Measurements from ENCODE around the gene VGLL2. TPM values are rescaled to one million over a fixed set of nuclear protein-coding genes. Genes with fewer than 3 reads are reported as not detected.
"Not testable (repeated sequence)": the region's sequence is repeated elsewhere in the genome, so short reads cannot be mapped to it uniquely, and the experiment has no call there.

The VGLL2 gene
- total RNA-seq, result not detected in 2 replicates

GRCh38 chr6:117265410-117266256 lies at the start of gene VGLL2:
Gene VGLL2 (plus strand): TSS chr6:117265558. CDS start chr6:117265764, 206 bp downstream.
- DNase-seq (ENCODE audit: low read depth in 2 of 2), result peak; percentile 21 to 54

- no peak for DNase-seq (ENCODE audit: low read depth in 2 of 2)
Observed at GRCh38 chr6:117222861-117223260, 42.5 kb upstream of the VGLL2 start.

GRCh38 chr6:117226778-117227177 lies 38.6 kb upstream of the VGLL2 start:
- no peak for DNase-seq (ENCODE audit: low read depth in 2 of 2)

- DNase-seq (ENCODE audit: low read depth in 2 of 2), result no peak
Observed at GRCh38 chr6:117227245-117227962, 38.0 kb upstream of the VGLL2 start.

GRCh38 chr6:117228202-117228601 lies 37.2 kb upstream of the VGLL2 start:
- DNase-seq (ENCODE audit: low read depth in 2 of 2), result no peak

GRCh38 chr6:117229870-117230269 lies 35.5 kb upstream of the VGLL2 start:
- DNase-seq (ENCODE audit: low read depth in 2 of 2), result no peak

- no peak for DNase-seq (ENCODE audit: low read depth in 2 of 2)
Observed at GRCh38 chr6:117231466-117231865, 33.9 kb upstream of the VGLL2 start.

GRCh38 chr6:117232196-117232595 lies 33.2 kb upstream of the VGLL2 start:
- no peak for DNase-seq (ENCODE audit: low read depth in 2 of 2)

GRCh38 chr6:117233145-117233544 lies 32.2 kb upstream of the VGLL2 start:
- no peak for DNase-seq (ENCODE audit: low read depth in 2 of 2)

- DNase-seq (ENCODE audit: low read depth in 2 of 2), result peak in 1 of 2 donors; percentile 3
Observed at GRCh38 chr6:117237561-117237960, 27.8 kb upstream of the VGLL2 start.

- not testable (repeated sequence) for DNase-seq (ENCODE audit: low read depth in 2 of 2)
Observed at GRCh38 chr6:117244571-117244970, 20.8 kb upstream of the VGLL2 start.

GRCh38 chr6:117244979-117245378 lies 20.4 kb upstream of the VGLL2 start:
- DNase-seq (ENCODE audit: low read depth in 2 of 2), result not testable (repeated sequence)

GRCh38 chr6:117253785-117254184 lies 11.6 kb upstream of the VGLL2 start:
- no peak for DNase-seq (ENCODE audit: low read depth in 2 of 2)

GRCh38 chr6:117262799-117263198 lies 2.6 kb upstream of the VGLL2 start:
- no peak for DNase-seq (ENCODE audit: low read depth in 2 of 2)

- DNase-seq (ENCODE audit: low read depth in 2 of 2), result no peak
Observed at GRCh38 chr6:117263353-117263927, 1.9 kb upstream of the VGLL2 start.

- no peak for DNase-seq (ENCODE audit: low read depth in 2 of 2)
Observed at GRCh38 chr6:117264369-117264691, 1.0 kb upstream of the VGLL2 start.

- no peak for DNase-seq (ENCODE audit: low read depth in 2 of 2)
Observed at GRCh38 chr6:117264692-117265409, 507 bp upstream of the VGLL2 start.

- no peak for DNase-seq (ENCODE audit: low read depth in 2 of 2)
Observed at GRCh38 chr6:117266257-117267053, 1.1 kb downstream of the VGLL2 start.

- DNase-seq (ENCODE audit: low read depth in 2 of 2), result no peak
Observed at GRCh38 chr6:117267054-117267347, 1.6 kb downstream of the VGLL2 start.

GRCh38 chr6:117267766-117268534 lies 2.6 kb downstream of the VGLL2 start:
- DNase-seq (ENCODE audit: low read depth in 2 of 2), result no peak

Data from lung microvascular endothelial cell (primary cell).